Hematopoietic multipotent progenitor cell treated with erythropoietin and hydrocortisone succinate and interleukin-3 and kit ligand, for 4 days (in vitro differentiated cells): Measurements from ENCODE around the gene ETV6.
A peak's percentile ranks its signal among the peaks of the same experiment; 100 is the strongest.

Experiments
- DNase-seq: peaks from one replicate; pipeline ENCODE4 v3.0.0-alpha.2; 2015

ETV6 gene

GRCh38 chr12:11746024-11746771 is 96.7 kb downstream of the ETV6 start:
- DNase-seq = peak; percentile 97

GRCh38 chr12:11746940-11747716 is 97.7 kb downstream of the ETV6 start:
- no peak for DNase-seq

- no peak for DNase-seq
Observed at GRCh38 chr12:11747969-11748368, 98.5 kb downstream of the ETV6 start.

GRCh38 chr12:11748903-11749302 is 99.4 kb downstream of the ETV6 start:
- no peak for DNase-seq

- DNase-seq = peak; percentile 70
Observed at GRCh38 chr12:11749943-11750690, 100.6 kb downstream of the ETV6 start.

- DNase-seq = no peak
Observed at GRCh38 chr12:11752403-11753149, 103.1 kb downstream of the ETV6 start.

GRCh38 chr12:11753150-11753499 is 103.7 kb downstream of the ETV6 start:
- DNase-seq = no peak

- DNase-seq = no peak
Observed at GRCh38 chr12:11753826-11754225, 104.4 kb downstream of the ETV6 start.

- no peak for DNase-seq
Observed at GRCh38 chr12:11754256-11754655, 104.8 kb downstream of the ETV6 start.

GRCh38 chr12:11755302-11755930 is 105.9 kb downstream of the ETV6 start:
- no peak for DNase-seq

- no peak for DNase-seq
Observed at GRCh38 chr12:11756022-11756421, 106.5 kb downstream of the ETV6 start.

- no peak for DNase-seq
Observed at GRCh38 chr12:11756523-11756922, 107.0 kb downstream of the ETV6 start.

- no peak for DNase-seq
Observed at GRCh38 chr12:11757095-11757494, 107.6 kb downstream of the ETV6 start.

GRCh38 chr12:11757531-11757930 is 108.1 kb downstream of the ETV6 start:
- no peak for DNase-seq

- no peak for DNase-seq
Observed at GRCh38 chr12:11758087-11758486, 108.6 kb downstream of the ETV6 start.

GRCh38 chr12:11758510-11759493 is 109.3 kb downstream of the ETV6 start:
- DNase-seq = no peak

GRCh38 chr12:11759494-11759878 is 110.0 kb downstream of the ETV6 start:
- no peak for DNase-seq

- DNase-seq = no peak
Observed at GRCh38 chr12:11759899-11760298, 110.4 kb downstream of the ETV6 start.

- no peak for DNase-seq
Observed at GRCh38 chr12:11761869-11762567, 112.5 kb downstream of the ETV6 start.

GRCh38 chr12:11762723-11763326 is 113.4 kb downstream of the ETV6 start:
- DNase-seq = no peak
